ENCODE data around the gene NXT1. TPM values are rescaled to one million over a fixed set of nuclear protein-coding genes. Genes with fewer than 3 reads are reported as not detected.

The NXT1 gene
- total RNA-seq, 4 donors from 2014 or later: 18.3 to 64.5 (median 43.9) TPM

- Histone ChIP-seq H3K27me3 (no peaks in the 10 kb centered on the region), H3K36me3 (peaks cover 17% of the 10 kb centered on the region), H3K27ac (peak overlapping the region; percentile 93), H3K9me3 (no peaks in the 10 kb centered on the region), H3K4me1 (peaks cover 43% of the 10 kb centered on the region), H3K4me3 (peak overlapping the region; percentile 91)
- TF ChIP-seq CTCF (IDR thresholded peaks at IDR 0.05): no peak
- no peak for TF ChIP-seq POLR2A (IDR thresholded peaks at IDR 0.05)
- no peak for TF ChIP-seq EP300 (IDR thresholded peaks at IDR 0.05)
- TF ChIP-seq POLR2AphosphoS5 (IDR thresholded peaks at IDR 0.05): no peak
- no peak for DNase-seq (ENCODE audit: low spot score in 2 of 2)
- WGBS: 83% methylated on average over 1 of the region's 1 CpG
Observed at GRCh38 chr20:23360531-23360930, 9.9 kb downstream of the NXT1 start.

- 2% methylated on average over 6 of the region's 8 CpGs for WGBS
- peak overlapping the region; percentile 91 for H3K4me3 ChIP-seq
- H3K27me3 ChIP-seq: no peaks in the 10 kb centered on the region
- peaks cover 14% of the 10 kb centered on the region for H3K36me3 ChIP-seq
- peak overlapping the region; percentile 93 for H3K27ac ChIP-seq
- no peak for DNase-seq (ENCODE audit: low spot score in 2 of 2)
- H3K9me3 ChIP-seq: no peaks in the 10 kb centered on the region
- peaks cover 48% of the 10 kb centered on the region for H3K4me1 ChIP-seq
- TF ChIP-seq POLR2AphosphoS5 (IDR thresholded peaks at IDR 0.05): no peak
- TF ChIP-seq CTCF (IDR thresholded peaks at IDR 0.05): no peak
- no peak for TF ChIP-seq EP300 (IDR thresholded peaks at IDR 0.05)
- TF ChIP-seq POLR2A (IDR thresholded peaks at IDR 0.05): no peak
Observed at GRCh38 chr20:23361119-23361475, 10.5 kb downstream of the NXT1 start.

GRCh38 chr20:23361476-23362391 is 11.1 kb downstream of the NXT1 start, which contains the start of gene GZF1:
Gene GZF1, plus strand, starts transcription at chr20:23362182. Its CDS starts 2,202 bp downstream, at chr20:23364384.
- WGBS: 0% methylated on average over 3 of the region's 114 CpGs
- peak; percentile 98 to 99 for DNase-seq (ENCODE audit: low spot score in 2 of 2)

GRCh38 chr20:23362392-23363256 is 12.0 kb downstream of the NXT1 start:
- no peak for TF ChIP-seq POLR2A (IDR thresholded peaks at IDR 0.05)
- peak in 1 of 3 donors; percentile 12 for TF ChIP-seq POLR2AphosphoS5 (IDR thresholded peaks at IDR 0.05)
- H3K4me1 ChIP-seq: peaks cover 52% of the 10 kb centered on the region
- WGBS: 16% methylated on average over 11 of the region's 50 CpGs

More at GRCh38 chr20:23361476-23362391, 11.1 kb downstream of the NXT1 start, which contains the start of gene GZF1:
- Histone ChIP-seq H3K27ac (peak within 1 kb of the TSS; percentile 93), H3K27me3 (no peaks in the 10 kb centered on the region), H3K36me3 (peaks cover 11% of the 10 kb centered on the region), H3K4me3 (peak within 1 kb of the TSS; percentile 91), H3K9me3 (no peaks in the 10 kb centered on the region), H3K4me1 (peaks cover 54% of the 10 kb centered on the region)
- TF ChIP-seq CTCF (IDR thresholded peaks at IDR 0.05) (peak in 1 of 2 donors; percentile 21), EP300 (IDR thresholded peaks at IDR 0.05) (peak; percentile 63), POLR2AphosphoS5 (IDR thresholded peaks at IDR 0.05) (peak; percentile 89 to 98 (median 96)), POLR2A (IDR thresholded peaks at IDR 0.05) (peak; percentile 15 to 90)

GRCh38 chr20:23363257-23363649 is 12.7 kb downstream of the NXT1 start:
- H3K36me3 ChIP-seq: peaks cover 11% of the 10 kb centered on the region
- no peaks in the 10 kb centered on the region for H3K9me3 ChIP-seq
- TF ChIP-seq EP300 (IDR thresholded peaks at IDR 0.05) (no peak), CTCF (IDR thresholded peaks at IDR 0.05) (no peak), POLR2AphosphoS5 (IDR thresholded peaks at IDR 0.05) (no peak), POLR2A (IDR thresholded peaks at IDR 0.05) (no peak)
- H3K4me1 ChIP-seq: peaks cover 51% of the 10 kb centered on the region
- peak overlapping the region; percentile 91 for H3K4me3 ChIP-seq
- DNase-seq (ENCODE audit: low spot score in 2 of 2): no peak
- WGBS: 42% methylated on average over 4 of the region's 4 CpGs
- H3K27ac ChIP-seq: peak overlapping the region; percentile 93
- H3K27me3 ChIP-seq: no peaks in the 10 kb centered on the region

More at GRCh38 chr20:23362392-23363256, 12.0 kb downstream of the NXT1 start:
- no peaks in the 10 kb centered on the region for H3K27me3 ChIP-seq
- peak in 1 of 2 donors; percentile 84 for DNase-seq (ENCODE audit: low spot score in 2 of 2)
- H3K4me3 ChIP-seq: peak overlapping the region; percentile 91
- no peaks in the 10 kb centered on the region for H3K9me3 ChIP-seq
- peaks cover 11% of the 10 kb centered on the region for H3K36me3 ChIP-seq
- peak overlapping the region; percentile 93 for H3K27ac ChIP-seq
